ENCODE results near the gene MPDZ. TPM values are rescaled to one million over a fixed set of nuclear protein-coding genes. Genes with fewer than 3 reads are reported as not detected.

MPDZ gene
- total and polyA plus RNA-seq, 2 of the 13 experiments (the other 11 are each of a cell fraction or from before 2014, with no cell fraction given): 12.4 to 14.7 TPM

DNA sequence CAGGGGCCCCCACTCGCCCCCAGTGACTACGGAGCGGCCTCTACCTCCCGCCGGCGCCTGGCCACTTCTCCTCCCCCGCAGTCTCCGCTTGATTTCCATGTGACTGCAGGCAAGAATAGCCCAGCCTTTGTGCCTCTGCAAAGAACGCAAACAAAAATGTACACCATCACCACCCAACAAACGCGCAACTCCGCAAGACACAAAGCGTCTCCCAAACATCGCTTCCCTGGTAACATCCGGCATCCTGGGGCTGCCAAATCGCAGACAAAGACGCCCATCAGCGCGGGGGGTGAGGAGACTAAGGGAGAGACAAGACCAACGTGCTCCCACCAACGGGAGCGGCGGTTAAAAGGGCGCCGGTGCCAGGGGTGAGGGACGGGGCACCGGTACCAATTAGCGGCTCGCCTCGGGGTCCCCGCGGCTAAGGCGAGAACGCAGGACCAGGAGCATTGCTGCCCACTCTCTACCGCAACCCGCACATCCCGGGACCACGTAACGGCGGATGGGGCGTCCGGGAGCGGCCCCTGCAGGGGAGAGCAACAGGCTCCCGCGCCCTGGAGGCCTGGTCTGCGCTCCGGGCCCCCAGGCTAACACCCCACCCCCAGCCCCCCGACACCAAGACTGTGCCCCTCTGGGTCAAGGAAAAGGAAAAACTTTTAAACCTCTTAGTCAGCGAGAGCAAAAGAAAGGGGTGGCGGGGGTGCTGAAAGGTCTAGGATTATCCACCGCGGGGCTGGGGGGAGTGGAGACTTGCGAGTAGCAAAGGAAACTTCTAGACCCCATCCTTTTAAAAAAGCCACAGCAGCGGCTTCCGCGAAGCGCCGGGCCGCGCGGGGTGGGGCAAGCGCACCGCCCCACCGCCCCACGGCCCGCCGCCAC, 885 bp downstream of the MPDZ start (continued):
- TF ChIP-seq HDAC2 (CRISPR knock-in tag; IDR thresholded peaks at IDR 0.05) (no peak), POLR2AphosphoS5 (IDR thresholded peaks at IDR 0.05; ENCODE audit: low read depth, low read length) (no peak), RFXANK (CRISPR knock-in tag; IDR thresholded peaks at IDR 0.05) (no peak), SOX5 (CRISPR knock-in tag; IDR thresholded peaks at IDR 0.05; ENCODE audit: borderline replicate concordance) (no peak), RBM22 (optimal IDR thresholded peaks at IDR 0.05; ENCODE audit: low read length) (no peak), DPF2 (CRISPR knock-in tag; IDR thresholded peaks at IDR 0.05; ENCODE audit: borderline replicate concordance, low read depth) (no peak), HNRNPL (IDR thresholded peaks at IDR 0.05; ENCODE audit: low read depth, low read length) (0 out of 2 replicates have a peak, but pooled peaks have one; percentile 22), MIER2 (CRISPR knock-in tag; IDR thresholded peaks at IDR 0.05) (no peak), YEATS2 (CRISPR knock-in tag; IDR thresholded peaks at IDR 0.05; ENCODE audit: borderline replicate concordance) (no peak), ZNF770 (CRISPR knock-in tag; IDR thresholded peaks at IDR 0.05) (no peak), ZNF225 (CRISPR knock-in tag; IDR thresholded peaks at IDR 0.05) (no peak), WIZ (CRISPR knock-in tag; IDR thresholded peaks at IDR 0.05) (no peak), SUZ12 (IDR thresholded peaks at IDR 0.05; ENCODE audit: low read depth, low read length) (no peak), BATF2 (CRISPR knock-in tag; IDR thresholded peaks at IDR 0.05) (no peak), HMGXB4 (CRISPR knock-in tag; IDR thresholded peaks at IDR 0.05; ENCODE audit: borderline replicate concordance in 1 of 2, low read depth in 1 of 2) (peak; percentile 32 to 53; a peak in 2 of 4 replicates), ZFP37 (CRISPR knock-in tag; IDR thresholded peaks at IDR 0.05; ENCODE audit: borderline replicate concordance) (no peak), THAP8 (CRISPR knock-in tag; IDR thresholded peaks at IDR 0.05; ENCODE audit: borderline replicate concordance) (no peak), ZNF629 (CRISPR knock-in tag; conservative IDR thresholded peaks at IDR 0.05) (no peak)
- TF ChIP-seq, protein P1, sequence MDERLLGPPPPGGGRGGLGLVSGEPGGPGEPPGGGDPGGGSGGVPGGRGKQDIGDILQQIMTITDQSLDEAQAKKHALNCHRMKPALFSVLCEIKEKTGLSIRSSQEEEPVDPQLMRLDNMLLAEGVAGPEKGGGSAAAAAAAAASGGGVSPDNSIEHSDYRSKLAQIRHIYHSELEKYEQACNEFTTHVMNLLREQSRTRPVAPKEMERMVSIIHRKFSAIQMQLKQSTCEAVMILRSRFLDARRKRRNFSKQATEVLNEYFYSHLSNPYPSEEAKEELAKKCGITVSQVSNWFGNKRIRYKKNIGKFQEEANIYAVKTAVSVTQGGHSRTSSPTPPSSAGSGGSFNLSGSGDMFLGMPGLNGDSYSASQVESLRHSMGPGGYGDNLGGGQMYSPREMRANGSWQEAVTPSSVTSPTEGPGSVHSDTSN (CRISPR knock-in tag; IDR thresholded peaks at IDR 0.05): no peak
- TF ChIP-seq, protein P2, sequence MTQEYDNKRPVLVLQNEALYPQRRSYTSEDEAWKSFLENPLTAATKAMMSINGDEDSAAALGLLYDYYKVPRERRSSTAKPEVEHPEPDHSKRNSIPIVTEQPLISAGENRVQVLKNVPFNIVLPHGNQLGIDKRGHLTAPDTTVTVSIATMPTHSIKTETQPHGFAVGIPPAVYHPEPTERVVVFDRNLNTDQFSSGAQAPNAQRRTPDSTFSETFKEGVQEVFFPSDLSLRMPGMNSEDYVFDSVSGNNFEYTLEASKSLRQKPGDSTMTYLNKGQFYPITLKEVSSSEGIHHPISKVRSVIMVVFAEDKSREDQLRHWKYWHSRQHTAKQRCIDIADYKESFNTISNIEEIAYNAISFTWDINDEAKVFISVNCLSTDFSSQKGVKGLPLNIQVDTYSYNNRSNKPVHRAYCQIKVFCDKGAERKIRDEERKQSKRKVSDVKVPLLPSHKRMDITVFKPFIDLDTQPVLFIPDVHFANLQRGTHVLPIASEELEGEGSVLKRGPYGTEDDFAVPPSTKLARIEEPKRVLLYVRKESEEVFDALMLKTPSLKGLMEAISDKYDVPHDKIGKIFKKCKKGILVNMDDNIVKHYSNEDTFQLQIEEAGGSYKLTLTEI (CRISPR knock-in tag; conservative IDR thresholded peaks at IDR 0.05): no peak
